Activated naive CD8-positive, alpha-beta T cell treated with anti-CD3 and anti-CD28 coated beads, Interleukin-2, amount 50 U/mL, for 16 hours (primary cell): ENCODE measurements around the gene FOXB1.

ENCODE experiments used
- DNase-seq: peaks from one replicate; pipeline ENCODE4 v3.0.0-alpha.2; 2020; ENCODE audit warnings: low read depth, low spot score

The FOXB1 gene

DNA sequence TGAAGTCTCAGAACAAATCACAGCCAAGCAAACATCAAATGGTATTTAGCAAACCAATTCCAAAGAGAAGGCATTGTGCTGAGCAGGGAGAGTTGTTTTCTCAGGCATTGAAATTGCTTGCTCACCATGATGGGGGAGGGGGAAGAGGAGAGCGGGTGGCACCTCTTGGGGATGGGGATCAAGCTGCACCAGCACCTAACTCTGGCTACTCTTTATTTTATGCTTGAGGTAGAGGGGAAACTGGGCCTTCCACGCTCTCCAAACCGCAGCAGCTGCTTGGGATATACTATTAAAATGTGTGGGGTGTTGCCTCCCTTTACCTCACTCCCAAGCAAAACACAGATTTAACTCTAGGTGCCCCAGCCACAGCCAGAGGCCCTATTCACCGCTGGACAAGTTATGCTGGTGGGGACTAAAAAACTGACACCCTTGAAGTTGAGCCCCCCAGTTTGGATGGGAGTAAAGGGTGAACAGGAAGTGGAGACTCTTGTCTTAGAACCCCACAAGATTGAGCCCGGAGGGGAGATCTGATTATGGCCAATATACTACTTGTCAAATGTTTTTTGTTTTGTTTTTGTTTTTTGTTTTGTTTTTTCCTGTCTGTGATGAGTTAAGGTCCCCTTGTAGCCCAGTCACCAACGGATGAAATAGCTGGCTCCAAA is 5.0 kb upstream of the FOXB1 start:
- no peak for DNase-seq

DNA sequence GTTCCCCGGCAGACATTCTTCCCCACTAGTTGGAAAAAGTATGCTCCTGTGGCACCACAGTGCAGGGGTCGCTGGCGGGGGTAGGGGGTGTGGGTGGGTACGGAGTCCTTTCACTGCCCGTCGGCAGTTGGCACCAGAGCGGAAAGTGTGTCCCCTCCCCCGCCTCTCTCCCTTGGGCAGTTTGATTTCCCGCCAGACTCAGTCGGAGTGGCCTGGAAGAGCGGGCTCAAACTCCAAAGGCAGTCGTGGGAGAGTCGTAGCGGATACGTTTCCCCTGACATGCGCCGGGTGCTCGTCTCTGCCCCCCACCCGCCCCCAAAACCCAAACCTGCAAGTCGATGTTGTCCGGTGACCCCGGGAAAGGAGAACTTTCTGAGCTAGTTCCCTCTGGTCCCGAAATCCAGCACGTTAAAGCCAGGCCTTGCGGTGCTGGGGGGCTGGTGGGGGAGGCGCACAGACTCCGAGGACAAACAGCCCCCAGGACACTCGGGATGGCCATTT is 4.4 kb upstream of the FOXB1 start:
- DNase-seq: no peak

DNA sequence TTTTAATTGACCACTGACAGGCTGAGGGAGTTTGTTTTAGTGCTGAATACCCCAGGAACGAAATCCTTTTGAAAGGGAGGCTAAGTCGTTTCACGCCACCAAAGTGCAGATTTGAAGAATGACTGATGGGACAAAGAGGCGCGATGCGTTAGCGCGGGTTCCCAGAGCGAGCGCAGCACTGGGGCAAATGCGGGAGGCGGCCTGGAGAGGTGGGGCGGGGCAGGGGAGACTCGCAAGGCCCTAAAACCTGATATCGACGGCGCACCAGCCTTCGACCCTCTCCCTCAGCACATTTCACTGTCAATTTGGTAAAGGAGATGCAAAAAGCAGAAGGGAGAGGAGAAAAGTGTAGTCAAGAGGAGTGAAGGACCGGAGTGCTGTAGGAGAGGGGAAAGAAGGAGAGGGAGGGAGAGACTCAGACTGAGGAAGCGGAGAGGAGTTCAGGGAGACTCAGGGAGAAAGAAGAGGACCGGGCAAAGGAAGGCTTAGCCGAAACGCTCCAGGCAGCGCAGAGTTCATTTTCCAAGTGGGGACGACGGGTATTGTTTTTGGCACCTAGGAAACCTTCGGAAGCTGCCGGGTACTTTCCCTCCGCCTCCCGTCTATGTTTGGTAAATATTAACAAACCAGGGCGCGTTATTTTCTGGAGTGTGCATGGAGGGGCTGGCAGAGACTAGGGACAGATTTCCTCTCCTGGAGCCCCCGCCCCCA is 3.8 kb upstream of the FOXB1 start:
- no peak for DNase-seq

- no peak for DNase-seq
These were observed 3.1 kb upstream of the FOXB1 start for GRCh38 chr15:60000824-60001609.

DNA sequence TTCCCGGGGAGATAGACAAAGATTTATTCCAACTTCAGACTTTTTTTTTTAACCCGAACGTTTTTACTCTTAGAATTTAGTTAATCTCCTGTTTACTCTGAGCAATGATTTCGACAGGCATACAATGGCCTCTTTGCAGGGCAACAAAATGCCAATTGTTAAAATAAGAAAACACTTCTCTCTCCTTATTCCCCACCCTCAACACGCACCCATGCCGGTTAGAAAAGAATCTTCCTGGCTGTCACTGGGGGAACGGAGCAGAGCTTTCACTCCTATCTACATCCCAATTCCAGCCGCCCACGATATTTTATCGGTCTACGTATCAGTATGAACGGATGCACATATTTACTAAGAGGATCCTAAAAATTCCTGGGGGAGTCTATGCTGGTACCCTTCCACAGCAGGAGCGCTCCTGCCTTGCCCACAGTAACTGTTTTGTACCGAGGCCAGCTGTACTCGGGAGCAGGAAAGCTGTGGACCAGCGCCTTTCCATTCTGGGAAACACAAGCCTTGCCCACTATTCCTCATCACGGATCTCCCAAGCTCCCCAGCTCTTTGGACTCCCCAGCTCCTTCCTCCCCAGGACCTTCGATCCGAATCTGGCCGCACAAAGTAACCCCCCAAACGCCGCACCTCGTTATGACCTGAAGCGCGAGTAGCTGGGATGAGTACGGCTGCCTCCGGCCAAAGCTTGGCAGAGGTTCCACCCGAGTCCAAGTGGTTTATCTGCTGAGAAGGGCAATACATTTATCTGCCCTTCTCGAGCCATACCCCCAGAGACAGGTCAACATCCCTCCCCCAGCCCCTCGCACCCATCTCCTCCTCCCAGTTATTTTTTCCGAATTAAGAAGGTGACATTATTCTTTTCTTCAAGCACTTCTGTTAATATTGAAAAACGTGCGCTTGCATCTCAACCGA is 2.2 kb upstream of the FOXB1 start:
- no peak for DNase-seq

DNA sequence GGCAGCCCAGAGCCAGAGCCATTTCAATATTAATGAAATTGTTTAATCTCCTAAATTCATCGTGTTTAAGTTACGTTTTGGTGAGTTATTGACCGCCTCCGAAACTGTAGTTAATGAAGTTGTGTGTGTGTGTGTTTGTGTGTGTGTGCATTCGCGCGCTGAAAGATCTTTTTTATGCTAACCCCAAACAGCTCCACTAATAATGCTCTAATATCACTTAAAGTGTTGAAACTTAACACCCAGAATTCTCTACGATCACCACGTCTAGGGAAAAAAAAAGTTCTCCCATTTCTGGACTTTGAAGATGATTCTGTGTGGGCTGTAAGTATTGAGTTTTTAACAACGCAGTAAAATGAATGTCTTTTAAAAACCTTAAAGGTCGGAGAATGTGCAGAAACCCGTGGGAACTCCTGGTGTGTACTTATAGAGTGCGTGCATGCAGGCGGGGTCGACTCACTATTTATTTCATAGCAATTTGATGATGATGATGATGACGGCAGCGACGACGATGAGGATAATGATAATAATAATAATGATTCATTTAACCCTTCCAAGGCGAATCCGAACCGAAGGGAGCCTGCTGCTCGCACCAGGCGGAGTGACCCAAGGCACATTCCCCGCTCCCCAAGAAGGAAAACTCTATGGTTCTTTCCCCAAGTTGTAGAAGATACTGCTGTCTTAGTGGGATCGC is 1.4 kb upstream of the FOXB1 start:
- DNase-seq: no peak

DNA sequence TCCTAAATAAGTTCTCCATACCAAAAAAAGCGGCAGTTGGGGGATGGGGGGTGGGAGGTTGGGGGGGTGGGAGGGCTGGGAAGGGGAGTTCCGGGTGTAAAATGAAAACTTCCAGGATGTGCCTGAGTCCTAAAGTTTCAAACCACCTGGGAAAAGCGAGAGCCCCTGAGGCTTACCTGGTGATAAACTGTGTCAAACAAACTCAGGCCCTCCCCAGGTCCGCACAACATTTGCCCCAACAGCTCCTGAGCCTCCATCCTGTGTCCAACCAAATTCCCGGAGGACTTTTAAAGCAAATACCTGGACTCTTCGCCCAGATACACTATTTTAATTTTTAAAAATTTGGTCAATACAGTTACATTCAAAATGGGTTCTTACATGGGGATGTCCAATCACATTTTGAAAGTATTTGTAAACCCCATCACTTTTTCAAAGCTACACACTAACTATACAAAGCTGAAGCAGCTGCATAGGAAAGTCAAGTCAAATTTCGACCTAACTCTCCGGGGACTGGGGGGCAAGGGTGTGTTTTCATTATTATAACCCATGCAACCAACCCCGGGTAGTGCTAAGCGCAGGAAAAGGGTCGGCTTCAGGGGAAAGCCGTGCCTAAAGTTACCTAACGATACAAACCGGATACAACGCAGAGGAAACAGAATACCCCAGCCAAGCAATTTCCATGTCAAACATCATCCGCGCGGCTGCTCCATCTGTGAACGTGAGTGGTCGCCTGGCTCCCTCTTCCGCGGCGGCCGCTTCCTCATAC is 685 bp upstream of the FOXB1 start:
- no peak for DNase-seq

- DNase-seq: no peak
These were observed 788 bp downstream of the FOXB1 start for GRCh38 chr15:60004846-60005351.

- DNase-seq: no peak
These were observed 1.5 kb downstream of the FOXB1 start for GRCh38 chr15:60005352-60006202.

GRCh38 chr15:60006203-60006862 is 2.2 kb downstream of the FOXB1 start:
- peak; percentile 20 for DNase-seq

DNA sequence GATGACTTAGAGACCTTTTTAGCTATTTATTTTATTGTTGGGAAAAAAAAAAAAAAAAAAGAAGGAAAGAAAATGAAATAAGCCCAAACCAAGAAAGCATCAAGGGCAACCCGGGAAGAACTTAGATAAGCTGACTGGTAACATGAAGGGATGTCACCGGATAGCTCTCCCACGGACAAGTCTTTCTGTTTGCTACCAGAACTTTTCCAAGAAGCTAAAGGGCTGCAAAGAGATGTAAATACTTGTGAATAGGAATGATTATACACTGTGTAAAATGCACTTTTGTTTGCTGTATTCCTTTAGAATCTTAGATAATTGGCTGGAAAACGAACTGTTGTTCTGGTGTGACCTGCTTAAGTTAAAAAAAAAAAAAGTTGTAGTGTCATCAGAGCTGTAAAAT is 2.8 kb downstream of the FOXB1 start:
- no peak for DNase-seq

DNA sequence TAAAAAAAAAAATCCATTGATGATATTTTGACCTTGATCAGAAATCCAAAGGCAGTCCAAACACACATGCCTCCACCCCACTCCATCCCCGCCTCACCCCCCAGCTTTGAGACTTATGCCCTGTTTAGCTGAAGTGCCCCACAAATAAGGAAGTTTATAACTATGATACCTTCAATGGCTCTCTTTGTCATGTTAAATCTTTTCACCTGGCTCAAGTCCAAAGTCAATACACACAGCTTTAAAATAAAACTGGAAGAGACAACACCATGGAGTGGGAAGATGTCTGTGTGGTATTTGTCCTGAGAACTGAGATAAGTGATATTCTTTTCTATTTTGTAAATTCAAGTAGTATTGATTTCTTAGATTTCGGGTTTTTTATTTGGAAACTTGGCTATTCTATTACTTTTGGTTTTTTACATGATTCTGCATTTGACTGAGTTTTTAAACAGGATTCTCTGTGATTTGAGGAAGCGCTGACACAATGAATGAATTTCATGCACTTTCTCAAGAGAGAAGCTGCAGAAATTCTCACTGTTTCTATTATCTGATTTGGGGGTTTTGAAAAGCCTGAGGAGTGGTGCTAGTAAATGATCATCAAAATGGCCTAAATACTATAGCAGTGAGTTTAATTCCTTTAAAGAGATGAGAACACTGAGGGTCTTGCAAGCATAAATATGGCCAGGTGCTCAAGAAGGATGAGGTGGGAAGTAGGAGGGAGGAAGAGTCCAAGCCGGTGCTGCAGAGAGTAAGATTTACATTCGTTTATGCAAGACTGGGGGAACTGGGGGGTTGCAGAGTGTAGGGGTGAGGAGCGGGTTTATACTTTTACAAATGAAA is 5.2 kb downstream of the FOXB1 start:
- DNase-seq: no peak

DNA sequence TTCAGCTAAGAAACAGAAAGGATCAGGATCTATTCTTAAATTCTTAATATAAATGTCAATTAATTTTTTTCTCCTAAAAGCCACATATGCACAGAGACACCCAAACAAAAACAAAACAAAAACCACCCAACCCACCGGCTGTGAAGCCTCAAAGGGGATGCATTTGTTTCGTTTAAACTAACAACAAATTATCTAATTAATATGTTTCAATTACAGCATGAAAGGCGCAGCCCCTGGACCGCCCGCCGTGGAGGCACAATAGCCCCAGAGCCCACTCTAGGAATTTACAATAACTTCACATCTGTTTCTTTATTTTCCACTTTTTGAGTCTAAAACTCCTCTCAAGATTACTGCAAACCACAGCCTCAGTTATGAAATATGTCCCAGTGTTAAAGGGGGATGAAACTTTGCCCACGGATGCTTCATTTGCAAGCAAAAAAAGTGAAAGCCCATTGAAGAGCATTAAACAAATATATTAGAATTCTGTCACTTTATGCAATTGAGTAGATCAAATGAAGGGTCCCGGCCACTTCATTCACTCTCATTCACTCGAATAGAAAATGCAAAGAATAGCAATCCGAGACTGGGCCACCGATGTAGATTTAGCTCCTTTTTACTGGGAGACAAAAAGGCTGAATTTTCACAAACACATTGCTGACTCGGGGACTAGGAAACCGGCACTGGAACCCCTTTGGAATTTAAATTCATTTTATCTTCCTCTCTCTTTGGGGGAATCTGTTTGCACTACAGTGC is 6.0 kb downstream of the FOXB1 start:
- DNase-seq: no peak

GRCh38 chr15:60010858-60011257 is 6.7 kb downstream of the FOXB1 start:
- DNase-seq: no peak

GRCh38 chr15:60012695-60013094 is 8.6 kb downstream of the FOXB1 start:
- DNase-seq: no peak
